Duodenal mucosa (tissue), 2 donors: ENCODE results near the gene TMEM145.

Experiments
- H3K27ac ChIP-seq: one replicate; pipeline ENCODE4 v1.7.0; 2013; ENCODE audit warnings: low read depth, low read length
- H3K27me3 ChIP-seq, 2 donors: one replicate each; pipeline ENCODE4 v1.7.0; 2013; ENCODE audit warnings: low read length in 2 of 2, control low read depth in 1 of 2; ENCODE audit not compliant: insufficient read depth in 2 of 2, control insufficient read depth in 1 of 2
- H3K36me3 ChIP-seq, 2 donors: one replicate each; pipeline ENCODE4 v1.7.0; 2013; ENCODE audit warnings: low read length in 2 of 2, control low read depth in 1 of 2; ENCODE audit not compliant: insufficient read depth in 2 of 2, control insufficient read depth in 1 of 2
- H3K4me1 ChIP-seq, 2 donors: one replicate each; pipeline ENCODE4 v1.7.0; 2013; ENCODE audit warnings: low read length in 2 of 2, control low read depth in 1 of 2; ENCODE audit not compliant: insufficient read depth in 2 of 2, control insufficient read depth in 1 of 2
- H3K4me3 ChIP-seq, 2 donors: one replicate each; pipeline ENCODE4 v1.7.0; 2013; ENCODE audit warnings: low read length in 2 of 2, low read depth in 1 of 2
- H3K9ac ChIP-seq, 2 donors: one replicate each; pipeline ENCODE4 v1.7.0; 2013; ENCODE audit warnings: low read length in 2 of 2, low read depth in 1 of 2
- H3K9me3 ChIP-seq, 2 donors: one replicate each; pipeline ENCODE4 v1.7.0; 2013; ENCODE audit warnings: low read length in 2 of 2, control low read depth in 1 of 2; ENCODE audit not compliant: control insufficient read depth in 1 of 2

TMEM145 gene

DNA sequence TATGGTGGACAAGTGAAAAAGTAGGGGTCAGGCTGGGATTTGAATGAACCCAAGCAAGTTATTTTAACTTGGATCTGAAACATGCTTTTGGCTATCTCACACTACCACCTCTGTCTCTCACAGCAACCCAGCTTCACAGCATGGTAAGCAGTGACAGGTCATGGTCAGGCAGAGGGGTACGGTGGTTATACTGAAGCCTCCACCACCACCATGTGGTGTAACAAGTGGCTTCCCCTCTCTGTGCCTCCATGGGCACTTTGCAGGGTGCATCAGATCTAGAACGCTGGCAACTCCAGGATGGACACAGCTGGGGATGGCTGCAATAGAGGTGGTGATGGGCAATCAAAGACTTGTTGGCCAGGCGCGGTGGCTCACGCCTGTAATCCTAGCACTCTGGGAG is 739 bp upstream of the TMEM145 start:
- Histone ChIP-seq H3K4me1 (peaks cover 0 to 7% of the 10 kb centered on the region in 2 donors), H3K9me3 (no peaks in the 10 kb centered on the region), H3K27me3 (peaks cover 17 to 30% of the 10 kb centered on the region in 2 donors), H3K36me3 (no peaks in the 10 kb centered on the region), H3K27ac (no peak overlapping the region), H3K9ac (no peak overlapping the region), H3K4me3 (no peak overlapping the region)

- peaks cover 17 to 30% of the 10 kb centered on the region in 2 donors for H3K27me3 ChIP-seq
- H3K36me3 ChIP-seq, result no peaks in the 10 kb centered on the region
- no peaks in the 10 kb centered on the region for H3K9me3 ChIP-seq
- H3K4me1 ChIP-seq, result peaks cover 0 to 7% of the 10 kb centered on the region in 2 donors
- H3K9ac ChIP-seq, result no peak overlapping the region
- H3K4me3 ChIP-seq, result no peak overlapping the region
- H3K27ac ChIP-seq, result no peak overlapping the region
Observed at GRCh38 chr19:42313840-42314755, 989 bp downstream of the TMEM145 start.

- Histone ChIP-seq H3K4me1 (peaks cover 0 to 7% of the 10 kb centered on the region in 2 donors), H3K36me3 (no peaks in the 10 kb centered on the region), H3K27ac (no peak overlapping the region), H3K9me3 (no peaks in the 10 kb centered on the region), H3K4me3 (no peak overlapping the region), H3K9ac (no peak overlapping the region), H3K27me3 (peaks cover 17 to 30% of the 10 kb centered on the region in 2 donors)
Observed at GRCh38 chr19:42315024-42315423, 1.9 kb downstream of the TMEM145 start.

DNA sequence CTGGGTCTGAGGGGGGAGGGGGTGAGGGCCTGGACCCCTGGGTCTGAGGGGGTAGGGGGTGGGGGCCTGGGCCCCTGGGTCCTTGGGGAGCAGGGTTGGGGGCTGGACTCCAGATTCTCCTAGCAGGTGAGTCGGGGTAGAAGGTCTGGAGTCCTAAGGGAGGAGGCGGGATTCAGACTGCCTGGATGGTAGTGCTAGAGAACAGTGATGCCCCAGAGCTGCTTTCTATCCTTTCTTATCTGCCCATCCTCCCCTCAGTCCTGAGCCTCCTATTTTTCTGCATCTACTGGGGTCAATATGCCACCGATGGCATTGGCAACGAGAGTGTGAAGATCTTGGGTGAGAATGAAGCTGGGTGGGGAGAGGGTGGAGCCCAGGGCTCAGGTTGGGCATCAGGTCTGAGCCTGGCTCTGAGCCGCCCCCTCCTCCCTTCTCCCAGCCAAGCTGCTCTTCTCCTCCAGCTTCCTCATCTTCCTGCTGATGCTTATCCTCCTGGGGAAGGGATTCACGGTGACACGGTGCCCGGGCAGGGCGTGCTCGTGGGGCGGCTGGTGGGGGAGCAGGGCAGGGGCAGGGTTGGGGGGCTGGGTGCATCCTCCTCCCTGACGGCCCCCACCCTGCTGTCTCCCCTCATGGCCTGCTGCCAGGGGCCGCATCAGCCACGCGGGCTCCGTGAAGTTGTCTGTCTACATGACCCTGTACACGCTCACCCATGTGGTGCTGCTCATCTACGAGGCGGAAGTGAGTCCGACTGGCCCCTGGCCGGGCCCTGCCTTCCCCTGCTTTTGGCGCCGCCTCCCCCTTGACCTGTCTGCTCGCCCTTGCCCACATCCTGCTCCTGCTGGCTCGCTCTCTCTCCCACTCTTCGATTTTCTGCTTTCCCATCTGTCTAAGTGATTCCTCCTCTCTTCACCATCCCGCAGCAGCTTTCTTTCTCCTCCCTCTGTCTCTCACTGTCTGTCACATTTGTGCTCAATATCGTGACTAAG is 3.4 kb downstream of the TMEM145 start:
- H3K4me1 ChIP-seq, result peaks cover 0 to 7% of the 10 kb centered on the region in 2 donors
- H3K9me3 ChIP-seq, result no peaks in the 10 kb centered on the region
- no peaks in the 10 kb centered on the region for H3K36me3 ChIP-seq
- H3K4me3 ChIP-seq, result peak overlapping the region in 1 of 2 donors; percentile 16
- H3K27ac ChIP-seq, result no peak overlapping the region
- no peak overlapping the region for H3K9ac ChIP-seq
- peaks cover 17 to 31% of the 10 kb centered on the region in 2 donors for H3K27me3 ChIP-seq

DNA sequence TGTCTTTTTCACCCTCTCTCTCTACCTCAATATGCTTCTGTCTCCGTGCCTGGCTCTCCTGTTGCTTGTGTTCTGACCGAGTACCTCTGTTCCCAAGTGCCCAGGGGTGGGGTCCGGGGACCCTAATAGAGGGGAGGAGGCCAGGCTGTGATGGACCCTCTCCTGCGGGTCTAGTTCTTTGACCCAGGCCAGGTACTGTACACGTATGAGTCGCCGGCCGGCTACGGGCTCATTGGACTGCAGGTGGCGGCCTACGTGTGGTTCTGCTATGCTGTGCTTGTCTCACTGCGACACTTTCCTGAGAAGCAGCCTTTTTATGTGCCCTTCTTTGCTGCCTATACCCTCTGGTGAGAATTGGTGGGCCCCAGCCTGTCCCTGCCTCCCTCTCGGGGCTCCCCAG is 4.4 kb downstream of the TMEM145 start:
- Histone ChIP-seq H3K27me3 (peaks cover 19 to 33% of the 10 kb centered on the region in 2 donors), H3K4me3 (no peak overlapping the region), H3K4me1 (peaks cover 0 to 7% of the 10 kb centered on the region in 2 donors), H3K9ac (no peak overlapping the region), H3K27ac (no peak overlapping the region), H3K36me3 (no peaks in the 10 kb centered on the region), H3K9me3 (no peaks in the 10 kb centered on the region)

DNA sequence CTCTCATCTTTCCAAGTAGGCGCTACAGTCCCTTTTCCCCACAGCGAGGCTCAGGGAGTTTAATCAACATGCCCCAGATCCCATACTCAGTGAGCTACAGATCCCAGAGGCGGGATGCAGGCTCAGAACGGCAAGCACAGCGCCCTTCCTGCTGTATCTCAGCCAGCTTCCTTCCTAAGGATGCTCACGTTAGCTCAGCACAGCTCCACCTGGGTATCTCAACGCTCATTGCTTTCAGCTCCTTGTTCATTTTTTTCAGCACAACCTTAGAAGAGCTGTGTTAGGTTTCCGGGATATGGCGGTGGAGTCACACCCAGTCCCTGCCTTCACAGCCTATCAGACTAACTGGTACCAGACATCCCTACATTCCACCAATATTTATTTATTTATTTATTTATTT is 9.2 kb downstream of the TMEM145 start:
- no peak overlapping the region for H3K9ac ChIP-seq
- no peak overlapping the region for H3K27ac ChIP-seq
- no peak overlapping the region for H3K4me3 ChIP-seq
- H3K27me3 ChIP-seq, result peaks cover 20 to 23% of the 10 kb centered on the region in 2 donors
- no peaks in the 10 kb centered on the region for H3K9me3 ChIP-seq
- H3K4me1 ChIP-seq, result peaks cover 13 to 16% of the 10 kb centered on the region in 2 donors
- no peaks in the 10 kb centered on the region for H3K36me3 ChIP-seq

DNA sequence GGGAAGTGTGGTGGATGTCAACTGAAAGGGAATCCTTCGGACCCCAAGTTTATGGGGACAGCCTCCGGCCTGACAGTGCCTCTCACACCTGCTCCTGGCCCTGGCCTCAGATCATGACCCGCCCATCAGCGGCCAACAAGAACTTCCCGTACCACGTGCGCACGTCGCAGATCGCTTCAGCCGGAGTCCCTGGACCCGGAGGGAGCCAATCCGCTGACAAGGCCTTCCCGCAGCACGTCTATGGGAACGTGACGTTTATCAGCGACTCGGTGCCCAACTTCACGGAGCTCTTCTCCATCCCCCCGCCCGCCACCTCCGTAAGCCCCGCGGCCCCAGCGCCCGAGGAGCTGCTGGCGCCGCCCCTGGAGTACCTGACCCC is 10.4 kb downstream of the TMEM145 start:
- Histone ChIP-seq H3K9me3 (no peaks in the 10 kb centered on the region), H3K36me3 (no peaks in the 10 kb centered on the region)

DNA sequence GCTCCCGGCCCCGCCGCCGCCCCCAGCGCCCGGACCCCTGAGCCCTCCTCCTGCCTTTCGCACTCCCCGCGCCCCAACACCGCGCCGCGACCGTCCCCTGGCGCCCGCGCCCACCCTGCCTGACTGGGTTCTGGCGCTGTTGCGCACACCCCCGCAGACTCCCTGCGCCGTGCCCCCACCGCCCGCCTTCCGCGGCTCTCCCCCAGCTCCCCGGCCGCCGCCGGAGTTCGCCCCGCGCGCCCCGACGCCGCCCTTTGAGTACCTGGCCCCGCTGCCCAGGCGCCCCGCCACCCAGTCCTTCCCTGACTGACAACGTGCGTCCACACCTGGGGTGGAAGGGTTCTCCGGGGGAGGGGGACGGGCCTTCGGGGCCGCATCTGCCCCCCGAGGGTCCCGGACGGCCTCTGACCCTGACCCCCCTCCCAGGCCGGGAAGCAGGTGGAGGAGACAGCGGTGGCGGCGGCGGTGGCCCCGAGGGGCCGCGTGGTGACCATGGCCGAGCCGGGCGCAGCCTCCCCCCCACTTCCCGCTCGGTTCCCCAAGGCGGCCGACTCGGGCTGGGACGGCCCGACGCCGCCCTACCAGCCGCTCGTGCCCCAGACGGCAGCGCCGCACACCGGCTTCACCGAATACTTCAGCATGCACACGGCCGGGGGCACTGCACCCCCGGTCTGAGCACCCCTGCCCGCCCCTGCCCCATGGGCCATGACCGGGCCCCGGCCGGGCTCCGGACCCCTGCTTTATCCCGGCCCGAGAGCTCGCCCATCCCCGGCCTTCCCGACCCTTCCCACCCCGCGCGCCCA is 10.9 kb downstream of the TMEM145 start:
- no peaks in the 10 kb centered on the region for H3K9me3 ChIP-seq
- no peak overlapping the region for H3K9ac ChIP-seq
- H3K4me1 ChIP-seq, result peaks cover 13 to 18% of the 10 kb centered on the region in 2 donors
- H3K36me3 ChIP-seq, result no peaks in the 10 kb centered on the region
- H3K27me3 ChIP-seq, result peaks cover 20 to 23% of the 10 kb centered on the region in 2 donors
- no peak overlapping the region for H3K4me3 ChIP-seq
- H3K27ac ChIP-seq, result no peak overlapping the region

More for the DNA sequence above, 10.4 kb downstream of the TMEM145 start:
- Histone ChIP-seq H3K4me1 (peaks cover 13 to 18% of the 10 kb centered on the region in 2 donors), H3K9ac (no peak overlapping the region), H3K27ac (no peak overlapping the region), H3K4me3 (no peak overlapping the region), H3K27me3 (peaks cover 20 to 23% of the 10 kb centered on the region in 2 donors)

GRCh38 chr19:42324655-42325307 is 11.7 kb downstream of the TMEM145 start:
- peak overlapping the region; percentile 15 to 91 for H3K9ac ChIP-seq
- H3K27me3 ChIP-seq, result peaks cover 20 to 23% of the 10 kb centered on the region in 2 donors
- peak overlapping the region; percentile 32 to 92 for H3K4me3 ChIP-seq
- H3K9me3 ChIP-seq, result no peaks in the 10 kb centered on the region
- no peaks in the 10 kb centered on the region for H3K36me3 ChIP-seq
- H3K4me1 ChIP-seq, result peaks cover 13 to 18% of the 10 kb centered on the region in 2 donors
- H3K27ac ChIP-seq, result no peak overlapping the region
